GM12864 (cell line): ENCODE data around the gene DMRTB1.

Experiments
- DNase-seq: peaks from one replicate; pipeline ENCODE4 v3.0.0-alpha.2; 2011; ENCODE audit warnings: low read depth
- H3K4me3 ChIP-seq: 2 replicates; pipeline ENCODE4 v1.5.1; 2011; ENCODE audit warnings: mild to moderate bottlenecking, low read depth, low read length, control low read depth
- CTCF ChIP-seq: IDR thresholded peaks from 2 replicates; pipeline ENCODE4 v1.5.1; 2011; ENCODE audit warnings: low read depth, mild to moderate bottlenecking, moderate library complexity, low read length, control low read depth, inconsistent platforms; ENCODE audit errors: missing control alignments

DMRTB1 gene

DNA sequence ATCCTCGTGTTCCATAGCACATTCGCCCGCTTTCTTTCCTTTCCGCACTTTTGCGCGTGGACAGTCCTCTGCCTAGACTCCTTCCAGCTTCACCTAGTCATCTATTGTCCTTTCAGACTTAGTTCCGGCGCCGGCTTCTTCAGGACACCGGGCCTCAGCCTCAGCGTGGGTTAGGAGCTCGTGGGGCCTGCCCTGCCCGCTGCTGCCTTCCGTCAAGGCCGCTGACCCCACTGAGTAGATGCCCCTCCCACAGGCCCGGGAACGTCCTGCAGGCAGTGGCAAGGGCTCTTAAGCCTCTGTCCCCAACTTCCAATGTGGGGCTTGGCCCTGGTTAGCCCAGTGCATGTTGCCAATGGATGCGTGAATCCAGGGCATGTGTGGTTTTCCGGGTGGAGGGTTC lies 11.4 kb downstream of the DMRTB1 start:
- no peak overlapping the region for H3K4me3 ChIP-seq
- no peak for TF ChIP-seq CTCF
- DNase-seq, result no peak

DNA sequence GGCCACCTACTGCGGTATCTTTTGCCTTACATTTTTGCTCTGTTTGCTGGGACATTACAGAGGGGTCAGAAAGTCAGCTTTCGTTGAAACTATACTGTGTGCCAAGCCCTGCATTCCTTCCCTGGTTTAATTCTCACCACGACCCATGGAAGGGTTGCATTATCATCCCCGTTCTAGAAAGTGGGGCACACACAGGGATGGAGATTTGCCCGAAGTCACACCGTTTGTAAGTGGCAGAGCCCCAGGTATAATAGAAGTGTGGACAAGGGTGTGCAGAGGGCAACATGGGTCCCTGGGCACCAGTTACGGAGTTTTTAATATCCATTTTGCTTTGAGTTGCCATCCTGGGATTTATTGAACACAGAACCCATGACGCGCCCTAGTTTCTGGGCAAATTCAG lies 11.8 kb downstream of the DMRTB1 start:
- TF ChIP-seq CTCF, result no peak

DNA sequence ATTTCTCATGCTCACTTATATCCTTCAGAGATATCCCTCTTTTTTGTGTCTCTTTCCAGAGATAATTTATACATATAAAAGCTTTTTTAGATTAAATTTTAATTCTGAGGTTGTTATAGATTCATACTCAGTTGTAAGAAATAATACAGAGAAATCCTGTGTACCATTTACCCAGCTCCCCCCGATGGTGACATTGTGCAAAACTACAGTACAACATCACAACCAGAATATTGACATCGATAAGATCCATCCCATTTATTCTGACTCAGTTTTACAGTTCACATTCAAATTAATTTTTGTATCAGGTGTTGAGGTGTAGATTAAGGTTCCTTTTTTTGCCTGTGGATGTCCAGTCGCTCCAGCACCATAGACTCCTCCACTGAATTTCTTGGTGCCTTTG lies 14.3 kb downstream of the DMRTB1 start:
- DNase-seq, result no peak
- no peak for TF ChIP-seq CTCF
- no peak overlapping the region for H3K4me3 ChIP-seq

More for the DNA sequence above, 11.8 kb downstream of the DMRTB1 start:
- no peak for DNase-seq
- H3K4me3 ChIP-seq, result no peak overlapping the region

- DNase-seq, result no peak
- no peak for TF ChIP-seq CTCF
- no peak overlapping the region for H3K4me3 ChIP-seq
Measured at GRCh38 chr1:53475664-53476063, 16.5 kb downstream of the DMRTB1 start.

DNA sequence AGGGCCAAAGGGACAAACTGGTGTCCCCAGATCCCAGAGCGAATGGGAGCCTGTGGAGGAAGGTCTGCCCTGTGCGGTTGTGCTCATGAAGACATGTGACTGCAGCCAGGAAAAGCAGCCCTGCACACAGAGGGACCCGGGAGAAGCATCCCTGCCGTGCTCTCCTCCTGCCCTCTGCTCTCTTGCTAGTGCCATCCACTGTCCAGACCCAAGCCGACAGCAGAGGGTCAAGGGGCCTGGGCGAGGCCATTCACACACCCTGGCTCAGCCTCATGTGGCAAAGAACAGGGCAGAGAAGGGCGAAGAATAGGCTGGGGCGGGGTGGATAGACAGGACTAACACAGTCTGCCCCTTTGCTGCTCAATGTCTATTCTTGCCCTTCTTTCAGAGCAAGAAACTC lies 17.4 kb downstream of the DMRTB1 start:
- H3K4me3 ChIP-seq, result no peak overlapping the region
- DNase-seq, result no peak
- no peak for TF ChIP-seq CTCF

- no peak for TF ChIP-seq CTCF
- no peak for DNase-seq
Measured at GRCh38 chr1:53477651-53478501, 18.7 kb downstream of the DMRTB1 start.

GRCh38 chr1:53478502-53478818 lies 19.3 kb downstream of the DMRTB1 start:
- no peak for TF ChIP-seq CTCF
- no peak for DNase-seq
- no peak overlapping the region for H3K4me3 ChIP-seq

More at GRCh38 chr1:53477651-53478501, 18.7 kb downstream of the DMRTB1 start:
- no peak overlapping the region for H3K4me3 ChIP-seq
